GM18502 (cell line): ENCODE results near the gene C19orf81.

ENCODE experiments used
- ATAC-seq: cut with Tn5 transposase; IDR thresholded peaks from one replicate; pipeline ENCODE4 v1.9.1; 2021; ENCODE audit warnings: mild to moderate bottlenecking; ENCODE audit not compliant: unreplicated experiment, poor library complexity

Gene C19orf81

DNA sequence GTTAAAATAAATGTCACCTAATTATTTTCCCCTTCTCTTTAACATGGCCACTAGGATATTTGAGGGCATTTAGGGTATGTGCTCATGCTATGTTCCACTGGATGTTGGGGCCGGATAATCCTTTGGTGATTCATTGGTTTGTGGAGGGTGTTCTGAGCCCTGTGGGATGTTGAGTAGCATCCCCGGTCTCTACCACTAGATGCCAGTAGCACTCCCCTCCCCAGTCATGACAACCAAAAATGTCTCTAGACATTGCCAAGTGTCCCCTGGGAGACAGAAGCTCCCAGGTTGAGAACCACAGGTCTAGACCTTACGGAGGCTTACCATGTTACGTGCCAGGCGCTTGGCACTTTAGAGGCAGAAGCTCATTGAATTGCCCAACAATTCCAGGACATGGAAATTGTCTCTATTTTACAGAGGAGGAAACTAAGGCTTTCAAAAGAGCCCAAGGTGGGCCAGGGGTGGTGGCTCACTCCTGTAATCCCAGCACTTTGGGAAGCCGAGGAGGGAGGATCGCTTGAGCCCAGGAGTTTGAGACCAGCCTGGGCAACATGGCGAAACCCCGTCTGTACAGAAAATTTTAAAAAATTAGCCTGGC lies 56.3 kb downstream of the C19orf81 start:
- no peak for ATAC-seq

DNA sequence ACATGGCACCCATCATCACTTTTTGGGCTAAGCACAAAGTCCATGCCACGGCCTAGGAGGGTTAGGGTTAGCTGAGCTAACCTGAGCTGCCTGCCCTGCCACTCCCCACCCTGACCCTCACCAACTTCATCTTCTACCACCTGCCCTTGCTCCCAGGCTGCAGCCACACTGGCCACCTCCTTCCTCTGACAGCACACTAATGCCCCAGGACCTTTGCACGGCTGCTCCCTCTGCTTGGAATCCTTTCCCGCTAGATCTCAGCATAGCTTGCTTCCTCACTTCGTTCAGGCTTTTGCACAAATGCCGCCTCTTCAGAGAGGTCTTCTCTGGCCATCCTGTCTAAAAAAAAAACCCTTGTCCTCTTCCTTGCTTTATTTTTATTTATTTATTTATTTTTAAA lies 57.1 kb downstream of the C19orf81 start:
- no peak for ATAC-seq

DNA sequence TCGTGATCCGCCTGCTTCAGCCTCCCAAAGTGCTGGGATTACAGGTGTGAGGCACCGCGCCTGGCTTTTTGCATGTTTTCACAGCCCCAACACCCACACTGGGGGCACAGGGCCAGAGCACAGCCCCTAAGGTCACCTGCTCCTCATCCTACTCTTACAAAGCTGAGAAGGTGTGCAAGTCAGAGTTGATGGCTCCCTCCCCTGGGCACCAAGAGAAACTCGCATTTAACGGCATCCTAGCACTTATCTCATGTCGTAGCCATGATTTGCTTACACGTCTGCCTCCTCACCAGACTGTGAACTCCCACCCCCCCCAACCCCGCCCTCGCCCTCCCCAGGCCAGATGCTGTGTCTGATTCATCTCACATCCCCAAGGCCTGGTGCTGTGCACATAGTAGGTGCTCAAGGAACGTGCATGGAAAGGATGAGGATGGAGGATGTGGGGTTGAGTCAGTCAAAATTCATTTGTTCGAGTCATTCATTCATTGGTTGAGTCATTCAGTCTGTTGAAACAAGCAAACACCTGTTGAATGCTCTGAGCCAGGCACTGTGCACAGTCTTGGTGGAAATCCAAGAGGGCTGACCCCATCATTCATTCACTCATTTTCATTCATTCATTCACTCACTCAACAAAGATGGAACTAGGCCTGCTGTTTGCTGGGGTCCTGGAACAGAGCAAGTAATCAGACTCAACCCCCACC lies 59.1 kb downstream of the C19orf81 start:
- no peak for ATAC-seq
